Femur (tissue), 1 donor: ENCODE data around the gene P2RX4.
"Not testable (repeated sequence)": the region's sequence is repeated elsewhere in the genome, so short reads cannot be mapped to it uniquely, and the experiment has no call there.

ENCODE experiments used
- DNase-seq: peaks from one replicate; pipeline ENCODE4 v3.0.0-alpha.2; 2017

Gene P2RX4

GRCh38 chr12:121245951-121246350 is 36.0 kb downstream of the P2RX4 start:
- no peak for DNase-seq

- DNase-seq = no peak
Measured at GRCh38 chr12:121246893-121247557, 37.1 kb downstream of the P2RX4 start.

- no peak for DNase-seq
Measured at GRCh38 chr12:121248622-121249021, 38.7 kb downstream of the P2RX4 start.

GRCh38 chr12:121250359-121250758 is 40.4 kb downstream of the P2RX4 start:
- DNase-seq = no peak

- no peak for DNase-seq
Measured at GRCh38 chr12:121251838-121252237, 41.9 kb downstream of the P2RX4 start.

- no peak for DNase-seq
Measured at GRCh38 chr12:121252712-121253345, 42.9 kb downstream of the P2RX4 start.

- no peak for DNase-seq
Measured at GRCh38 chr12:121253638-121254335, 43.9 kb downstream of the P2RX4 start.

GRCh38 chr12:121255433-121255832 is 45.5 kb downstream of the P2RX4 start:
- DNase-seq = no peak

GRCh38 chr12:121257704-121258449 is 47.9 kb downstream of the P2RX4 start:
- DNase-seq = not testable (repeated sequence)

- no peak for DNase-seq
Measured at GRCh38 chr12:121259074-121259473, 49.1 kb downstream of the P2RX4 start.

GRCh38 chr12:121260091-121260490 is 50.2 kb downstream of the P2RX4 start:
- DNase-seq = no peak

GRCh38 chr12:121261398-121261797 is 51.5 kb downstream of the P2RX4 start:
- no peak for DNase-seq

GRCh38 chr12:121263206-121263935 is 53.4 kb downstream of the P2RX4 start:
- DNase-seq = no peak

GRCh38 chr12:121264135-121264534 is 54.2 kb downstream of the P2RX4 start:
- no peak for DNase-seq

- DNase-seq = no peak
Measured at GRCh38 chr12:121264951-121265515, 55.1 kb downstream of the P2RX4 start.

GRCh38 chr12:121267822-121268221 is 57.9 kb downstream of the P2RX4 start:
- DNase-seq = no peak

GRCh38 chr12:121273364-121273896 is 63.5 kb downstream of the P2RX4 start:
- DNase-seq = no peak

- DNase-seq = no peak
Measured at GRCh38 chr12:121274036-121274763, 64.3 kb downstream of the P2RX4 start.

- DNase-seq = no peak
Measured at GRCh38 chr12:121277374-121277759, 67.4 kb downstream of the P2RX4 start.

GRCh38 chr12:121278169-121279070 is 68.5 kb downstream of the P2RX4 start:
- no peak for DNase-seq
